Neural progenitor cell (in vitro differentiated cells): ENCODE data around the gene SPTA1.

Experiments used
- EZH2phosphoT487 ChIP-seq: fragments of 200-600 bp; sonication (generic); IDR thresholded peaks from 2 replicates; pipeline ENCODE4 v1.6.1; 2017; ENCODE audit warnings: antibody characterized with exemption
- TF ChIP-seq, protein P1 (sequence below): fragments of 200-600 bp; sonication (generic); IDR thresholded peaks from 2 replicates; pipeline ENCODE4 v1.5.1; 2017; ENCODE audit warnings: antibody characterized with exemption, mild to moderate bottlenecking

DNA sequence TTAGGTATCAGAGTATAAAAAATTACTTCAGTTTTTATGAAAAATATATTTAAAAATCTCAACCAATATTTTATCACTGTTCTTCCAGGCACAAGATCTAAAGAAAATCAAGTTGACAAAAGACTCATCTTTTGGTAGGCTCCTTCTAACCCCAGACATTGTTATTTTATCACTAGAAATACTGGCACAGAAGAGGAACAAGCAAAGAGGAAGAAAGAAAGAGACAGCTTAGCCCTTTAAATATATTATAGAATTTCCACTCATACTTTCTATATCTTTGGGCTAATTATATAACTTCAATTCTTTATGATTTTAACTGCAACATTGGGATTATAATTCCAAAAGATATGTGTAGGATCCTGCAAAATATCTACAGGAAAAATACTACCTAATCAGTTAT lies 32.4 kb downstream of the SPTA1 start:
- no peak for TF ChIP-seq EZH2phosphoT487
- TF ChIP-seq, protein P1, sequence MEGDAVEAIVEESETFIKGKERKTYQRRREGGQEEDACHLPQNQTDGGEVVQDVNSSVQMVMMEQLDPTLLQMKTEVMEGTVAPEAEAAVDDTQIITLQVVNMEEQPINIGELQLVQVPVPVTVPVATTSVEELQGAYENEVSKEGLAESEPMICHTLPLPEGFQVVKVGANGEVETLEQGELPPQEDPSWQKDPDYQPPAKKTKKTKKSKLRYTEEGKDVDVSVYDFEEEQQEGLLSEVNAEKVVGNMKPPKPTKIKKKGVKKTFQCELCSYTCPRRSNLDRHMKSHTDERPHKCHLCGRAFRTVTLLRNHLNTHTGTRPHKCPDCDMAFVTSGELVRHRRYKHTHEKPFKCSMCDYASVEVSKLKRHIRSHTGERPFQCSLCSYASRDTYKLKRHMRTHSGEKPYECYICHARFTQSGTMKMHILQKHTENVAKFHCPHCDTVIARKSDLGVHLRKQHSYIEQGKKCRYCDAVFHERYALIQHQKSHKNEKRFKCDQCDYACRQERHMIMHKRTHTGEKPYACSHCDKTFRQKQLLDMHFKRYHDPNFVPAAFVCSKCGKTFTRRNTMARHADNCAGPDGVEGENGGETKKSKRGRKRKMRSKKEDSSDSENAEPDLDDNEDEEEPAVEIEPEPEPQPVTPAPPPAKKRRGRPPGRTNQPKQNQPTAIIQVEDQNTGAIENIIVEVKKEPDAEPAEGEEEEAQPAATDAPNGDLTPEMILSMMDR, result no peak
